GM18861 (cell line): ENCODE results near the gene MAD2L2.

ENCODE experiments used
- ATAC-seq: cut with Tn5 transposase; IDR thresholded peaks from one replicate; pipeline ENCODE4 v1.9.1; 2021; ENCODE audit not compliant: unreplicated experiment

The MAD2L2 gene

DNA sequence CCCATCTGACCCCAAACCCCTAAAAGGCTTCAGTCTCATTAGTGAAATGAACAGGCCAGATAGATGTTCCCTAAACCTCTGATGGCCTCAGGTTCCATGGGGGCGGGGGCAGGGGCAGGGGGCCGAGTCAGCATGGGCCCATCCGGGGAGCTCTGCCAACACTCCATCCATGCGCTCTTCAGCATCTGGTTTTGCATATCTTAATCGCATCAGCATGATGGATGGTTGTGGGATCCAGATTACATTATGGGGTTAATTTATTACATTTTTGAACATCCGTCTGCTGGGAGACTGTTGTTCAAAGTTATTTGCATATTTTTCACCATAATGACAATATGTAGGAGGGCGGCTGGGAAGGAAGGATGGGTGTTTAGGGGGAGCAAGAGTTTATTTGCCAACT, 3.1 kb upstream of the MAD2L2 start:
- ATAC-seq = no peak

DNA sequence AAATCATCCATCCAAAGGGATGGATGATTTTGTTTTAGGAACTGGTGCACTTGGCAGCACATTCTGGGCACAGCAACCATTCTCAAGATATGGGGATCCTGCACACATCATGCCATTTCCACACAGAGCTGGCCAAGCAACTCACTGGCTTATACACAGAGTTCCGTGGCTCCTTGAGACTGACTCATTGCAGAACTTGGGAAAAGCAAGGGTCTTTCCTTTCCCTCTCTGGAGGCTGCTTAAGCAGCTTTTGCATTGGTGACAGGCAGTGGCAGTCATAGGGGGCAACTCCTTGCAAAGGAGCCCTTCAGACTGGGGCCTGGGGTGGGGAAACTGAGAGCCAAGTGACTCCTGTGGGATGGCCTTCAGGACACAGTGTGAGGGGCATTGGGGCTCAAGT, 1.9 kb upstream of the MAD2L2 start:
- ATAC-seq = no peak

DNA sequence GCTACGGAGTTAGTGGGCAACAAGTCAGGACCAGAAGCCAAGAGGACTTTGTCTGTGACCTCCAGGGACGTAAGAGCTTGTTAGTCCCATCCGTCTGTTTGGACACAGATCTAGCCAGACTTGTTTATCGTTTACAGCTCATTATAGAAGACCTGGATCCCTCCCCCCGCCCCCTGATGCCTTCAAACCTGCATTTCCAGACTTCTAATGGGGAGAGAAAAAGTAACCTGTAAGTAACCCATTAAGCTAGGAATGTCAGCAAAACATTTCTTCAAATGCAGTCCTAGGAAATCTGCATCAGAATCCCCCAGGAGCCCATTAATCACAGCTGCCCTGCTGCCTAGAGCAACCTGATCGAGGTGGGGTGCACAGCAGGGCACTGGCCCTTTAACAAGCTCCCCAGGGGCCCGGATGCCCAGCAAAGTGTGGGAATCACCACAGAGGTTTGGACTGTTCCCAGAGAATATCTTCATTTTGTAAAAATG, 1.4 kb upstream of the MAD2L2 start:
- no peak for ATAC-seq

DNA sequence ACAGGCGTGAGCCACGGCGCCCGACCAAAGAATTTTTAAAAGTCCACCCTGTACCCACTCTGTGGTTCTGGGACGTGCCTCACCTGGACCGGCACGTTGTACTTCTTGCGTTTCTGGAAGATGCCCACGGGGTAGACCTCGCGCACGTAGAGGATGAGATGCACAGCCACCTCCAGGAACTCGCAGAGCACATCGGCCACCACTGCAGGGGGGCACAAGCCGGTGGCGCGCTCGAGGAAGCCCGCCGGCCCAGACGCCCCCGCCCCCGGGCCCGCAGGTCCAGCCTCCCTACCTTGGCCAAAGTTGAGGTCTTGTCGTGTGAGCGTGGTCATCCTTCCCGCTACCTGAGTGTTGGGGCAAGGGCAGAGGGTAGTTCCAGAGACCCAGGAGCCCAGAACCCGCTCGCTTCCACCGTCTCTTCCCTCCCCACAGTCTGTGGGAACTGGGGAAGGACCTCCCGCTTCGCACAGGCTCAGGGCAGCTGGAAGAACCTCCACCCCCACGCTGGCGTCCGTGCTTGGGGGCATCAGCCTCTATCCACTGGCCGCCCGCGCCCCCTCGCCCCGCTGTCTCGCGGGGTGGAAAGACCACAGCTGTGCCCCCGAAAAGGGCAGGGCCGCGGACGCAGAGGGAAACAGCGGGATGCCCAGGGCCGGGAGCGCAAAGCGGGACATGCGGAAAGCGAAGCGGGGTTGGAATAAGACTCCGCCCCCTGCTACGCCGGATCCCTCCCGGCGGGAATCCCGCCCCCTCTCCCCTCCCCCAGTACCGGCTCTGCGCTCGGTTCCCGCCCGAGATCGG, 478 bp downstream of the MAD2L2 start:
- ATAC-seq = peak; percentile 10

DNA sequence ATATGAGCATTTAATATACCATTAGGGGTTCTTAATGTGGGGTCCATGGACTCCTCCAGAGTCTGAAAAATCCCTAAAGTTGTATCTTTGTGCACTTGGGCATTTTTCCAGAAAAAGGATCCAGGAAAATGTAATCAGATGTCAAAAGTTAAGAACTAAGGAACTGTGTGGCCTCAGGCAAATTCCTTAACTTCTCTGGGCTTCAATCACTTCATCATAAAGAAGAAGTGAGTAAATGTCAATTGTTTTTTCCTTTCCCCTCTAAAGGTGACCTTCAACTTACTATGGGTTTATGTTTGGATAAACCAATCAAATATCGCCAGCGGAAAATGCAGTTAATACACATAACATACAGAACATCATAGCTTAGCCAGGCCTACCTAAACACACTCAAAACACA, 2.5 kb downstream of the MAD2L2 start:
- ATAC-seq = no peak

DNA sequence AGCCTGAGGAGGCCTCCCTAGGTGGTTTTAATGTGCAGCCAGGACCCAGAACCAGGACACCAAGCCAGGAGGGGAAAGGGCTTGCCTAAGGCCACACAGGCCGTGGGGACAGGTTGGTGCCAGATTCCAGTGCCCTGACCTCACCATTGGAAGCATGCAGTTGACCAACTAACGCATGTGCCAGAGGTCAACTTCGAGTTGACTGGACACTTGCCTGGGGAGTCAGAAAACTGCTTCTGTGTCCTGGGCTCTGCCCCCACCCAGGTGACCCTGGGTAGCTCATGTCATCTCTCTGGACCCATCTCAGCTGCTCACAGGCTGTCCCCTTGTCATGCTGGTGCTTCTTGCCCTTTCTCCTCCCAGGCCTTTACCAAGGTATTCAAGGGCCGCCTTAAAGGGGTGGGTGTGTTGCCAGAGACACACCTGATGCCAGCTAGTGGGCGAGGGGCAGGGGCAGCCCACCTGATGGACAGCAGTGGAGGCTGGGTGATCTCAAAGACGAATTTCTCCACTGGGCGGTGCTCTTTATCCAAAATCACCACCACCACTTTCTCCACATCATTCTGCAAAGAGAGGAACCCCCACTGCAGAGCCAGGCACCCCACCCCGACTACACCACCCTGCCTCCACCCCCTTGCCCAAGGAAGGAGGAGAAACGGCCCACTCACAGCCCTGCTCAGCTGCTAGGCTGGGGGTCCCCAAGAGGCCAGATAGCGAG, 4.4 kb downstream of the MAD2L2 start:
- no peak for ATAC-seq

DNA sequence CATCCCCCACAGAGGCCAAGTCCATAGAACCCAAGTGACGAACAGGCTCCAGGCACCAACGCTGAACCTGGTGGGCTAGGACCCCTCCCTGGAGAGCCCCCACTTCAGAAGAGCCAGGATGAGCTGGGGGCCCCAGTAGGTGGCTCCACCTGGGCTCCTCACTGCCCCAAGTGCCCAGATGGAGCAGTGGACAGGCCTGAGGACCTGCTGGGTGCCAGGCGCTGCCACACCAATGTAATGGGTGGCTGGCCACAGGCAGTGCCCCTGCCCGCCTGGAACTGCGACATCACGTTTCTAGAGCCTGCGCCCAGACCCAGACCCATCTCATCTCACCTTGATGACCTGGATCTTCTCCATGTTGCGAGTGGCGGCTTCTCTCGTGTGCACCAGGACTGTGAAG, 5.6 kb downstream of the MAD2L2 start:
- ATAC-seq = no peak

DNA sequence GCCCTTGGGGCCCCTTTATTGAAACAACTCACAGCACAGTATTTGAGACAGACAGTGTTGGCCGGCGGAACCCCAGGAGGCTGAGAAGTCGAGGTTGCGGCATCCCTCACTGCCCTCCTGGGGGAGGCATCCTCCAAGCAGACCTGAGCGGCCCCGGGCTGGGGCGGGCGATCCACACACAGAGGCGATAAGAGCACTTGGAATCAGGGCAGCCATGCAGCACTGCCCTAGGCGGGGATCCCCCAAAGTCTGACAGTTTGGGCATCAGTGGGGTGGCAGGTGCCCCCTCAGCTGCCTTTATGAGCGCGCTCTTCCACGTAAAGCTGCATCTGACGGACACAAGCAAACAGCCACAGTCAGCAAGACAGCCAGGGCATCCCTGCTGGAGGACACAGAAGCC, 6.5 kb downstream of the MAD2L2 start:
- ATAC-seq = no peak

DNA sequence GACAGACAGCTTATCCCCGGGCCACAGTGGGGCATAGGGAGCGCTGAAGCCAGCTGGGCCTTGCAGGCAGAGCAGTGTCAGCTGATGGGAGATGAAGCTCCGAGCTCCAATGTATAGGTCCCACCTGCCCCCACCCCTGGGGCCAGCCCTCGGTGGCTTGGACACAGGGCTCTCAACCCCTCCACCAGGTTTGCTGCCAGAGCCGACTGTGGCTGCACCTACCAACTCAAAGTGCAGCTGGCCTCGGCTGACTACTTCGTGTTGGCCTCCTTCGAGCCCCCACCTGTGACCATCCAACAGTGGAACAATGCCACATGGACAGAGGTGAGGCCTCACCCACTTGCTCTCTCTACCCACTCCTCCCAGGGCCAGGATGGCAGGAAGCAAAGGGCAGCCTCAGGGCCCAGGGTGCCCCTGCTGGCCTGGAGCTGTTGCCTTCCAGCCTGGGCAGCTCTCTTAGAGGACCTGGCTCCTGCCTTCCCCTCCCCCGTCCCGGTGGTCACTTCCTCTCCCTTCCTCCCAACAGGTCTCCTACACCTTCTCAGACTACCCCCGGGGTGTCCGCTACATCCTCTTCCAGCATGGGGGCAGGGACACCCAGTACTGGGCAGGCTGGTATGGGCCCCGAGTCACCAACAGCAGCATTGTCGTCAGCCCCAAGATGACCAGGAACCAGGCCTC, 7.7 kb downstream of the MAD2L2 start:
- no peak for ATAC-seq

DNA sequence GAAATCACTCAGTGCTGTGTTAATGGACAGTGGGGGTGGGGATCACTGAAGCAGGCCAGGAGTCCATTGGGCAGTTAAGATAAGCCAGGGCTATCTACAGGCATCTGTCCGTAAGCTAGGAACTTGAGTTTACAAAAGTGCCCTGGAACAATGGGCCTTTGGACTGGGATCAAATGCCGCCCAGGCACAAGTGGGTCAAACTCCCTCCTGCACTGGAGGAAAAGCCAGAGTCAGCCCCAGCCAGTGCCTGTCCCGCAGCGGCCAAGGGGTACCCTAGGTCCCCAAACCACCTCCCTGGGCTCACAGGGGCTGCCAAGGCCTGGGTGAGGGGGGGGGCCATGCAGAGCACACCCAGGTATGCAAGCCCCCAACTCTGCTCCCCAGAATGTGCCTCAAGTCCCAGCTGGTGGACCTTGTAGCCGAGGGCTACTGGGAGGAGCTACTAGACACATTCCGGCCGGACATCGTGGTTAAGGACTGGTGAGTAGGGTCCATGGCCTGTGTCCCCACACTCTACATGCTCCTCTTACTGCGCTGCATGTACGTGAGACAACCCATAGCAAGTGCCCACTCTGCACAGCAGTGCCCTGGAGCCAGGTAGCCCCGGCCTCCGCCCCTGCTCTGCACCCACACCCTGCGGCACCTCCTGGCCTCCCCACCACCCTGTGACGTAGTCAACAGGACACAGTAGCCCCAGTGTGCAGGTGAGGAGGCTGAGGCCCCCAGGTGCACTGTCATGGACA, 9.2 kb downstream of the MAD2L2 start:
- no peak for ATAC-seq

DNA sequence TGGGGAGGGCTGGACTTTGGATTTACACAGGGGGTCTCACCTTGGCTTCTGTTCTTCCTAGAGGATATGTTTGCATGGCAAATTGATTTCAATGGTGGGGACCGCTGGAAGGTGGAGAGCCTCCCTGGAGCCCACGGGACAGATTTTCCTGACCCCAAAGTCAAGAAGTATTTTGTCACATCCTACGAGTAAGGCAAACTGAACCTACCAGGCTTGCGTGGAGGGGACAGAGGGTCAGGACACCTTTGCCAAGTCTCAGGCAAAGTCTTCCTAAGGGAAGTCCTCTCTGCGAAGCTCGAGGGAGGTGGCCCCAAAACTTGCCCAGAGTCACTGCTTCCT, 9.8 kb downstream of the MAD2L2 start:
- no peak for ATAC-seq

DNA sequence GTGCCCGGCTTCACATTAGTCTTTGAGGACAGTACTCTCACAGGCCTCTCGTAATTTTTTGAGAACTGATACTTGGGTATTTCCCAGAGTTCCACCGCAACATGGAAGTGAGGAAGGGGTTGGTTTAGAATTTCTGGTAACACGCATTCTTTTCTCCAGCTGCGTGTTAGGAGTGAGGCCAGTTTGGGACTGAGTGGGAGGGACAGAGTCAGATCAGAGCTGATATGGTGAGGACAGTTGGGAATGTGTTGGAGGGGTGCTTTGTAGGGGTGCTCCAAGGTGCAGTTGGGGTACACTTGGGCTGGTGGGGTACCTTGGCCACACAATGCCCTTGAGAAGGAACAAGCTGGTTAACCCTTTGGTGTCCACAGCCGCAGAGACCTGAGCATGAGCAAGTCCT, 10.2 kb downstream of the MAD2L2 start:
- no peak for ATAC-seq

DNA sequence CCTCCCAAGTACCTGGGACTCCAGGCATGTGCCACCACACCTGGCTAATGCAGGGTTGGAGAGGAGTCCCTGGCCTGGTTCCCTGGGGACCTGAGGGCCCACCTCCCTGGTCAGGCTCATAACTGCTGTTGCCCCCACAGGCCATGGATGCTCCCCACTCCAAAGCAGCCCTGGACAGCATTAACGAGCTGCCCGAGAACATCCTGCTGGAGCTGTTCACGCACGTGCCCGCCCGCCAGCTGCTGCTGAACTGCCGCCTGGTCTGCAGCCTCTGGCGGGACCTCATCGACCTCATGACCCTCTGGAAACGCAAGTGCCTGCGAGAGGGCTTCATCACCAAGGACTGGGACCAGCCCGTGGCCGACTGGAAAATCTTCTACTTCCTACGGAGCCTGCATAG, 12.4 kb downstream of the MAD2L2 start:
- no peak for ATAC-seq

DNA sequence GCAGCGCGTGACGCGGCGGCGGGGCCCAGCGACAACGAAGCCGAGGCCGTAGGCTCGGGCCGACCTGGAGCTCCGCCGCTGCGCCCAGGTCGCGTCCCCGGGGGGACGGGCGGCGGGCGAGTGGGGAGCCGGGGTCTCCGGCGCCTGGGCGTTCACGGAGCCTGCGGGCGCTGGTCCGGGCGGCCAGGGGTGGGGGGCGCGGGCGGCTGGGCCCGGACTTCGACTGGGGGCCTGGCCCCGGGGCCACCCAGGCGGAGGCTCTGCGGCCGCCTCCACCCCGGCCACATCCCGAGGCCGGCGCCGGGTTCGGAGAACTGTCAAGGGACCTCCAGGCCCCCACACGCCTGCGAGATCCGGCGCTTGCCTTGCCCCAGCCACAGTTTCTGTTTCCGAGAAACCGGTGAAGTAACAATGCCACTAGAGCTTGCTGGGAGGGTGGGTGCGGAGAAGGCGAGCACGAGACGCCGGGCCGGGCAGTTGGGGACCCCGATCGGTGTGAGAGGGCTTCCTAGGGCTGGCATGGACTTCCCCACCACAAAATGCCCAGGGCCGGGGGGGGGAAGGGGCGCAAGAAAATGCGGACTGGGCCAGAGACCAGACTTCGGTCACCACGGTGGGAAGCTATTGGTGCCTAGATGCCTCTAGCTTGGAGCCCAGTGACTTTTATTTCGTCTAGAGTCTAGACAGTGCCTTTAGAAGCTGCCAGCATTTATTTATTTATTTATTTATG, 16.4 kb downstream of the MAD2L2 start:
- ATAC-seq = peak; percentile 16

DNA sequence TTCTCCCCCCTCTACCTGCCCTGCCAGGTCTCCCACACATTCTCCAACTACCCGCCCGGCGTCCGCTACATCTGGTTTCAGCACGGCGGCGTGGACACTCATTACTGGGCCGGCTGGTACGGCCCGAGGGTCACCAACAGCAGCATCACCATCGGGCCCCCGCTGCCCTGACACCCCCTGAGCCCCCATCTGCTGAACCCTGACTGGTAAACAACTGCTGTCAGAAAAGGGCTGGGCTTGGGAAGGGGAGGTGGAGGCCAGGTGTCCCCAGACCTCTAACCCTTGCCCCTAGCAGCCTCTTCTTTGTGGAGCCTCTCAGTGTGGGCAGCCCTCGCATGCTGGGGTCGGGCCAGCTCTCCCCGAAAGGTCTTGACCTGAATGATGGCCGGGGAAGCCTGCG, 19.8 kb downstream of the MAD2L2 start:
- no peak for ATAC-seq

DNA sequence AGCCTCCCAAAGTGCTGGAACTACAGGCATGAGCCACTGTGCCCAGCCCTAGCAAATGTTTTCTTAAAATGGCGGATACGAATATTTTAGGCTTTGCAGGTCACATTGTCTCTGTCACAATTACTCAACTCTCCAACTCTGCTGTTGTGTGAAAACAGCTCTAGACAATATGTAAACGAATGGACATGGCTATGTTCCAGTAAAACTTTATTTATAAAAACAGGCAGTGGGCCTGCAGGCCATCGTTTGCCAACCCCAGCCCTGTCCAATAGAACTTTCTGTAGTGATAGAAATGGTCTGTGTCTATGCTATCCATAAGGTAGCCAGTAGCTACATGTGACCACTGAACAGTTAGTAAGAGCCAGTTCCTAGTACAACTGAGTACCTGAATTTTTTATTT, 21.2 kb downstream of the MAD2L2 start:
- no peak for ATAC-seq

DNA sequence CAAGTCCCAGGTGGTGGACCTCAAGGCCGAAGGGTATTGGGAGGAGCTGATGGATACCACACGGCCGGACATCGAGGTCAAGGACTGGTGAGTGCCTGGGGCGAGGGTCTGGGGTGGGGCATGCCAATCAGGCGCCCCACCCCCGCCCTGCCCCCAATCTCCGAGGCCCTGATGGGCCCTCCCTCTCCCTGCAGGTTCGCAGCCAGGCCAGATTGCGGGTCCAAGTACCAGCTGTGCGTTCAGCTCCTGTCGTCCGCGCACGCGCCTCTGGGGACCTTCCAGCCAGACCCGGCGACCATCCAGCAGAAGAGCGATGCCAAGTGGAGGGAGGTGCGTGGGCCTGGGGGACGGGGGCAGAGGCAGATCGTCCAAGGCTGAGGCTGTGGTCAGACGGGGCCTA, 22.4 kb downstream of the MAD2L2 start:
- ATAC-seq = no peak

DNA sequence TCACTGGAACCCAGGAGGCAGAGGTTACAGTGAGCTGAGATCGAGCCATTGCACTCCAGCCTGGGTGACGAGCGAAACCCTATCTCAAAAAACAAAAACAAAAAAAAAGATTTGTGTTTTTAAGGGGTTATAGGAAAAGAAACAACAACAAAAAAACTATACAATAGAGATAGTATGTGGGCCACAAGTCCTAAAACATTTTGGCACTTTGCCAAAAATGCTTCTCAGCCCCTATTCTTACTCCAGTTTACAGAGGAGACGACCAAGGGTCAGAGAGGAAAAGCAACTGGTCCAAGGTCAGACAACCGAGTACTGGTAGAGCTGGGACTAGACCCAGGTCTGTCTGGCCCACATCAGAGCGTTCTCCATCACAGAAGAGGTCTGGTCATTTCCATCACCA, 23.3 kb downstream of the MAD2L2 start:
- ATAC-seq = no peak

DNA sequence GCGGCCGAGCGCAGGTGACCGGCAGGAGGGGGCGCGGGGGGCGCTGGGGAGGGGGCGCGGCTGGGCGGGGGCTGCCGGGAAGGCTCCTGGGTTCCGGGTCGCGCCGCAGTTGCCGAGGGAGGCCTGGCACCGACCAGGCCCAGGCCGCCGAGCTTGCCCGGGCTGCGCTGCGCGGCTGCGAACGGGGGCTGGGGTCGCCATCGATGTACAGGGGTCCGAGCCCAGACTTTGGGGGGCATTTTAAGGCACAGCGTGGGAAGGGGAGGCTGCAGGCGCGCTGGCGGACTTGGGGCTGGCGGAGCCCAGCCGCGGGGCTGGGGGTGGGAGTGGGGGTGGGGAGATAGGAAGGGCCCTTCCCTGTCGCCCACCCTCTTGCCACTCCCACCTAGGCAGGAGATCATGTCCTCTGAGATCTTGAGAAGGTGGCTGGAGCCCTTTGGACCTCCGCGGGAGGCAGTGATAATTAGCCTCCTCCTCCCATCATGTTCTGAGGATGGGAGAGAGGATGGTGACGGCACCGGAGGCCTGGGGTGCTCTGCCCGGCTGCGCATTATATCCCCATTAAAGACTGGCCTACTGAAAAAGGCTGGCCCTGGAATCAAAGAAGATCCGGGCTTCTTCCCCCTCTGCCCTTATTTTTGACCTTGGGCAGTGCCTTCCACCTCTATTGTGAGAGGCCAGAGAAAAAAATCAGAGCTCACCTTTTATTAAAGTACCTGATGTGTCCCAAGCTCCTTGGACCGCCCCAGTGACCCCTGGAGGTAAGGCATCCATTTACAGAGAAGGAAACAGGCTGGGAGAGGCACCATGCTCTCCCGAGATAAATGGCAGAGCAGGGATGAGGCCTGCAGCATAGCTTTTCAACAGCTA, 25.8 kb downstream of the MAD2L2 start:
- no peak for ATAC-seq
